ENCODE results near the gene NUDT1. TPM values are rescaled to one million over a fixed set of nuclear protein-coding genes. Genes with fewer than 3 reads are reported as not detected.

The NUDT1 gene
- 71.2 and 91.3 TPM in 2 replicates for total RNA-seq (2014; rRNA removed; shearing (Covaris generic))

DNA sequence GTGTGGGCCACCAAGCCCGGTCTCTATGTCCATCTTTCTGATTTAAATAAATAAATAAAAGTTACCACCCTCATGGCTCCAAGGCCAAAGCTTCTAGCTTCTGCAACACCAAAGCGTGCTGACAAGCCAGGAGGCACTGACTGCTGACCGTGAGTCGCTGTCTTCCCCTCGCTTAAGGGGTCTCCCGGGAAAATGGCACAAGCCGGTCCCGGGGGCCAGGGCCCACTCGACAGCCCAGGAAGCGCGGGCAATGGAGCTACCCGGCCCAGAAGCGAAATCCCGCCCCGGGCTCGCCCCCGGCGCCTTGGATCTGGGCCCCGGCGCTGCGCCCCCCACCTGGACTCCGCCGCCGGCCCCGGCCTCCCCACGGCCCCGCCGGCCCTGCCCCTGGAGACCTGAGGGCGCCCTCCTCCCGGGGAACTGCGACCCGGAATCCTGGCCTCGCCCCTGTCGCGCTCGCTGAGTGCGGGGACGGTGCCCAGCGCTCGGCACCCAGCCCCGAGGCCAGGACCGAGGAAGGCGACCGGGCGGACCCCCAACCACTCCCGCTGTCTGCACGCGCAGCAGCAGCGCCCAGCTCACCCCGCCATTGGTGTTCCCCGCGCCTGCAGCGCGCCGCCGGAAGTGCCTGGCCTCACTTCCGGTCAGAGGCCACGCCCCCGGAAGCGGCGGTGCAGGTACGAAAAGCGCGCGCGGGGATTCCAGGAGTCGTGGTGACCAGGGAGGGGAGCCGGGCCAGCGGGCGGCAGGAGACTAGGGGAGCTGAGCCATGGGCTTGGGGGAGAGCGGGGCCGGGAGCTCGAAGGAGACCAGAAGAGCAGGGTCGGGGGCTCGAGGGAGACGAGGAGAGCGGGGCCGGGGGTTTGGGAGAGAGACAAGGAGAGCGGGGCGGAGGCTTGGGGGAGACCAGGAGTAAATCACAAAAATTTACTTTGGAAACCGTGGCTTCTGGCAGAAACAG lies at the start of gene NUDT1, which contains the start of gene MRM2:
TSS of gene NUDT1 (plus strand) at position 647 of the 961 bp plus-strand sequence. CDS start 2,349 bp downstream, outside the sequence.
TSS of gene MRM2 (minus strand) at position 626 of the 961 bp plus-strand sequence. CDS start at position 590, 36 bp downstream.
- H3K4me3 ChIP-seq, result peak within 1 kb of the TSS; percentile 96
- H3K9me3 ChIP-seq (replicated peaks), result no peaks in the 10 kb centered on the region
- peaks cover 7% of the 10 kb centered on the region; the same call in 1 of the 2 replicates for H3K4me1 ChIP-seq
- H3K27me3 ChIP-seq, result no peaks in the 10 kb centered on the region
- peak within 1 kb of the TSS; percentile 69 for H3K27ac ChIP-seq
- peak; percentile 86 to 90 for DNase-seq
- H3K36me3 ChIP-seq, result peaks cover 17% of the 10 kb centered on the region; the same call in 1 of the 2 replicates

DNA sequence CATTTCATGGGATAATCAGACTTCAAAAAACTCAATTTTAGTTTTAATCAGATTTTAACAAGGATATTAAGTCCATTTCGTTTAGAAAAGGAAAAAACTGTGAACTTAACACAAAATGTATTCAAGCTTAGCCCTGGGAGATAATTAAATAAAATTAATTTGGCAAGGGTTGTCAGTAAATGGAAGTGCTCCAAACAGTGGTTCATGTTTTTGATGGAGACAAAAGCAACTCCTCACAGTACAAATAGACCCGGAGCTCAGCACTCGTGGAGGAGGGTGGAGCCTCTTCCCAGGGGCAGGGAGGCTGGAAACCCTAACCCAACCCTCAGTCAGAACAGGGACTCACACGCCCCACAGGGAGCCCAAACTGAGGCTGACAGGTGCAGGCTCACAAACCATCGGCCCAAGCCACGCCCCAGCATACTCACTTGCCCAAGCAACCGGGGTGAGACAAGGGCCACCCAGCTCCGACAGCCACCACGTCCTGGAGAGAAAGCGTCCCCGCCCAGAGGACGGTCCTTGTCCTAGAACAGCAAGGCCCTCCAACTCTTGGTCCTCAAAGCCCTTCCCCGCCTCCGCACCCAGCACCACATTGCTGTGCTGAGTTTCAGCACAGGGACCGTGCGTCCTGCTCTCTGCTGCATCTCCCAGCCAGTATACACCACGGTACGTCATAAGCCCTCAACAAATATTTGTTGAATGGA lies 49.0 kb upstream of the NUDT1 start:
- peak; percentile 94 to 97 for DNase-seq
- H3K27me3 ChIP-seq, result no peaks in the 10 kb centered on the region
- H3K4me3 ChIP-seq, result peak overlapping the region; percentile 14
- H3K27ac ChIP-seq, result peak overlapping the region; percentile 20
- H3K36me3 ChIP-seq, result peaks cover 17% of the 10 kb centered on the region
- peaks cover 8% of the 10 kb centered on the region for H3K9me3 ChIP-seq (replicated peaks)
- peaks cover 8% of the 10 kb centered on the region for H3K4me1 ChIP-seq

DNA sequence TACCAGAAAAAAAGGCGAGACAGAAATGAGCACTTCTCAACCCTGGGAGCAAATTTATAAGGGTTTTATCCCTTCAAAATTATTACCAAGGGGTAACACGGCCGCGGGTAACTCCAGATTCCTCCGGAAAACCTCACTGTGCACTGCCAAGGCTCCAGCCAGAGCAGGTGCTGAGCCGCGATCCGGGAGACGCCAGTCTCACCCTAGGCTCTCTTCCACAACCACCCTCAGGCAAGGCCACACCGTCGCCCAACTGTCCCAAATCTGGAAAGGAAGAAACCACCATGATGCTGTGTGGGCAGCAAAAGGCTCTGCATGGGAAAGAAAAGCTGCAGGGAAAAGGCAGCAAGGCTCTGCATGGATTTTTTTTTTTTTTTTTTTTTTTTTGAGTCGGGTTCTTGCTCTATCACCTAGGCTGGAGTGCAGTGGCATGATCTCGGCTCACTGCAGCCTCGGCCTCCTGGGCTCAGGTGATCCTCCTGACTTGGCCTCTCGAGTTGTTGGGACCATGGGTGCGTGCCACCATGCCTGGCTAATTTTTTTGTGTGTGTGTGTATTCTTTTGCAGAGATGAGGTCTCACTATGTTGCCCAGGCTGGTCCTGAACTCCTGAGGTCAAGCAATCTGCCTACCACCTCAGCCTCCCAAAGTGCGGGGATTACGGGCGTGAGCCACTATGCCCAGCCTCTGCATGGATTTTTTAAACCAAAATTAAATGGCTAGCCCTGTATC lies 48.3 kb upstream of the NUDT1 start:
- Histone ChIP-seq H3K4me1 (peaks cover 8% of the 10 kb centered on the region), H3K27me3 (no peaks in the 10 kb centered on the region)
- DNase-seq, result peak; percentile 62 to 76

DNA sequence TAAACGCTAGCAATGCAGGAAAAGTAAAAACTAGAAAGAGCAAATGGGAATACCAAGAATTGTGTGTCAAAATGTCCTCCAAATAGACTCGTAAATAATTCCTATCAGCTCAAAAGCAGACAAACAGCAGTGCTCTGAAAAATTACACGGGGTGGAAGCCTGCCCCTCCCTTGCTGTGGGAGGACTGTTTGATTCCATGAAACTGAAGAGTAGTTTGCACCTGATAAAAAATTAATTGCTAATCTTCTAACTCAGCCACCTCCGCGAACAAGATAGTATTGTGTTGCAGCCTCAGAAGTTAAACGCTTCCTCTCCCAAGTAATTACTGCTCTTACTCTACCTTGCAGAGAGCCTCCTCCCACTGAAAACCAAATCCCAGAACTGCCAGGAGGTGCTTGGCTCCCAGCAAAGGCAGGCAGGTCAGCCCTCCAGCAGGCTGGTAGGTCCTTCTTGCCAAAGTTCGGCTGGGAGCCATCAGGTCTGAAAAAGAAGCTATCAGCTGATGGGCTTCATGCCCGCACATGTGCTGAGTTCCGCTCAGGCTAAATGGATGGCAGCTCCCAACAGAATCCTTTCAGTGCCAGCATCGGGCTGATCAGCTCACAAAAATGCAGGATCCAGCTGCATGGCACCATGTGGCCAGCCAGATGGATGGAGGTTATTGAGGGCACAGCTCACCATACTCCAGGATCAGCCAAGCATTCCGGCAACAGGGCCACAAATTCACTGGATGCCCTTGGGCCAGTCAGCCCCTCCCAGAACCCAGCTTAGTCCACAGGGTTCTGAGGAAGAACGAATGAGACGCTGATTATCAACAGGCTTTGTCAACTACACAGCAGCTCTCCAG lies 46.4 kb upstream of the NUDT1 start:
- Histone ChIP-seq H3K27ac (no peak overlapping the region), H3K27me3 (no peaks in the 10 kb centered on the region), H3K36me3 (peaks cover 19% of the 10 kb centered on the region), H3K4me3 (no peak overlapping the region), H3K9me3 (replicated peaks) (peaks cover 5% of the 10 kb centered on the region), H3K4me1 (peaks cover 8% of the 10 kb centered on the region)
- DNase-seq, result no peak

More for the DNA sequence above, 48.3 kb upstream of the NUDT1 start:
- Histone ChIP-seq H3K4me3 (peak overlapping the region; percentile 14), H3K36me3 (peaks cover 13% of the 10 kb centered on the region), H3K27ac (peak overlapping the region; percentile 20), H3K9me3 (replicated peaks) (peaks cover 5% of the 10 kb centered on the region)

DNA sequence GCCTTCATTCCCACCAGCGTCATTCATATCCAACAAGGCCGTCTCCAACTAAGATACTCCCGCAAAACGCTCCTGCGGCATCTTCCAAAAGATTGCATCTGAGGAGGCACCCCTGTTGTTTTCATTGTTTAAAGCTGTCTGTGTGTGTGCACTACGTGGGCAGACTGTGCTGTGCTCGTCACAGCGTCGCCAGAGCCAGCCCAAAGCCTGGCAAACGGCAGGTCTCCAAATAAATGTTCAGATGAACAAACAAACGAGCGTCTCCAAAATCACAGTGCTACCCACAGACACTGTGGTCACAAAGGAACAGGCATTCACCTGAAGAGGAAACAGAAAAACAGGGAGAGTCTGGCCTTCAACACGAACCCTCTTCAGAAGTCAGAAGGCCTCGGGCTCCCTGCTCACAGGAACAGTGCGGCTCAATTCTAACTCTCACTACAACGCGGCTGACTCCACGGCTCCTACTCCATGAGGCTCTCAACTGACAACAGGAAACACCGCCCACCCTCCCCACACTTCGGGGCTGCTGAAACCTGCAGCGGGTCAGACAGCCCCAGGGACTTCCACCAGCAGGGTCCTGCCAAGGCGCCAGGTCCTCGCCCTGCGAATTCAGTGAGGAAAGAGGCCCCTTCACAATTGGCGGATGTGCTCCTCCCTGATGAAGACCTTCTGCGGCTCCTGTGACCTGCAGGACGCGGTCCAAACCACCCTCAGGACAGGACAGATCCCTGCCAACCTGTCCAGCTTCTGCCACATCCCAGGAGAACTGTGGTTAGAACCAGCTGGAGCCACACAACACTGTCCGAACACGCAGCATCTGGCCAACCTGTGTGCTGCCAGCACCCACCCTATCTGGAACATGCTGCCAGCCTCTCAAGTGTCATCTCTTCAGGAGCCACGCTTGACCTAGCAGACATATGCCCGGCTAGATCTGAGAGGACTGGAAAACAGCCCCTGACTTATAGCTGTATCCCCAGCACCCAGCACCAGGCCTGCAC lies 45.3 kb upstream of the NUDT1 start:
- peaks cover 8% of the 10 kb centered on the region for H3K4me1 ChIP-seq
- no peak overlapping the region for H3K27ac ChIP-seq
- H3K36me3 ChIP-seq, result peaks cover 19% of the 10 kb centered on the region
- H3K27me3 ChIP-seq, result no peaks in the 10 kb centered on the region
- peaks cover 5% of the 10 kb centered on the region for H3K9me3 ChIP-seq (replicated peaks)
- no peak overlapping the region for H3K4me3 ChIP-seq
- no peak for DNase-seq

DNA sequence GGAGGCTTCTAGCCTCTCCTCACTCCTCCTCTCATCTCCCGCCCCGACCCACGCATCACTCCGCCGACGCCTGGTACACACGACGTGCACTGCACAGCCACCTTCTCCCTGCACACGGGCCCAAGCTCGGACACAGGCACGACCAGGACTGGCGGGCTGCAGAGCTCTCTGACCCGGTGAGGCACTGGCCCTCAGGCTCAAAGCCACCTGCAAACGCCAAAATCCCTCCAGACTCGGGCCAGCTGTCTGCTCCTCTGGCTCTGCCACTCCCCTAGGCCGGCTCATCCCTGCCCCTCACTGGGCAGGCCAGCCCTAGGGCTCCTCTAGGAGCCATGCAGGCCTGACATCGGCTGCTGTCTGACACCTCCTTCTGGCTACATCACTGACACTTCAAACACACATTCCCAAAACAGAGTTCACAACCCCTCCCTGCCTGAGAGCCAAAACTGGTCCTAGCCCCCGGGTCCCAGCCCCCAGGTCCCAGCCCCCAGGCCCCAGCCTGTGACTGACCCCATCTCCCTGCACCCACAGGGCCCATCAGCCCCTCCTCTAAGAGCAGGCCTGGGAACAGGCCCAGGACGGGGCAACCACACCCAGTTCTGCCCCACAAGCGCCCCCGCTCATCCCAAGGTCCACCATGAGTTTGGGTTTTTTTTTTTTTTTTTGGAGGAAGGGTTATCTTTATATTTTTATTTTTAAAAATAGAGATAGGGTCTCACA lies 44.4 kb upstream of the NUDT1 start:
- H3K27me3 ChIP-seq, result no peaks in the 10 kb centered on the region
- no peak overlapping the region for H3K4me3 ChIP-seq
- peaks cover 19% of the 10 kb centered on the region for H3K36me3 ChIP-seq
- H3K9me3 ChIP-seq (replicated peaks), result peaks cover 5% of the 10 kb centered on the region
- H3K4me1 ChIP-seq, result peaks cover 6% of the 10 kb centered on the region
- no peak for DNase-seq
- H3K27ac ChIP-seq, result no peak overlapping the region

DNA sequence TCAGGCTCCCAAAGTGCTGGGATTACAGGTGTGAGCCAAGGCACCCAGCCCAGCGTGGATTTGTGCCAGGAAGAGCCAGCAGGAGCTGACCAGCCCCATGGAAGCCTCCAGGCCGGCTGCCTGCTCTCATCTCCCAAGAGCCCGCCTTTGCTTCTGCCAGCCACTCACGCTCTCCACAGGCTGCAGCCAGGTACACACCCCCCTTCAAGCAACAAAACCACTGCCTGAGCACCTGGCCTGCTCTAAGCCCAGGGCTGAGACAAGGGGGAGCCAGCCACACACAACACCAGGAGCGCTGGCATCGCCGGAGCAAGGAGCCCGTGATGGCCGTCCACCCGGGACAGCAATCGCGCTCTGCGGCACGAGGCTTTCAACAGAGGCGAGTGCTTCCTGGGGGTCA lies 43.8 kb upstream of the NUDT1 start:
- H3K9me3 ChIP-seq (replicated peaks), result peaks cover 5% of the 10 kb centered on the region
- peaks cover 19% of the 10 kb centered on the region for H3K36me3 ChIP-seq
- H3K4me3 ChIP-seq, result no peak overlapping the region
- H3K4me1 ChIP-seq, result peaks cover 4% of the 10 kb centered on the region; the same call in 1 of the 2 replicates
- DNase-seq, result no peak
- no peaks in the 10 kb centered on the region for H3K27me3 ChIP-seq
- no peak overlapping the region for H3K27ac ChIP-seq

DNA sequence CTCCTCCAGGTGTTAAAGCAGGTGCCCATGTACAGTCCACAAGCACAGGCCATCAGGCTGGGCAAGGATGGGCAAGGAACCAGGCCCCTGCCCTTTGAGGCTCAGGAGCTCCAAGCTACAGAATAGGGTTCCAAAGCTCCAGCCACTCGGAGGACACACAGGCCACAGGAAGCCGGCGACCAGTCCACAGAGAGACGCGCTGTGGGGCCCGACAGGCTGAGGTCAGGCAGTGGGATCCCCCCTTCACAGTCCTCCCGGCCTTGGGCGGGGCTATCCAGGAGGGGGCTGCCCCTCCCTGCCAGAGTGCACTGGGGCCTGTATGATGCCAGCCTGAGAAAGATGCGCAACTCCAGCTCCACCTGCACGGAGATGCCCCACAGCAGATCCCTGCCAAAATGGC lies 43.3 kb upstream of the NUDT1 start:
- Histone ChIP-seq H3K27ac (no peak overlapping the region), H3K9me3 (replicated peaks) (peaks cover 5% of the 10 kb centered on the region), H3K4me1 (peaks cover 4% of the 10 kb centered on the region; the same call in 1 of the 2 replicates), H3K27me3 (no peaks in the 10 kb centered on the region), H3K36me3 (peaks cover 19% of the 10 kb centered on the region), H3K4me3 (no peak overlapping the region)
- DNase-seq, result no peak

DNA sequence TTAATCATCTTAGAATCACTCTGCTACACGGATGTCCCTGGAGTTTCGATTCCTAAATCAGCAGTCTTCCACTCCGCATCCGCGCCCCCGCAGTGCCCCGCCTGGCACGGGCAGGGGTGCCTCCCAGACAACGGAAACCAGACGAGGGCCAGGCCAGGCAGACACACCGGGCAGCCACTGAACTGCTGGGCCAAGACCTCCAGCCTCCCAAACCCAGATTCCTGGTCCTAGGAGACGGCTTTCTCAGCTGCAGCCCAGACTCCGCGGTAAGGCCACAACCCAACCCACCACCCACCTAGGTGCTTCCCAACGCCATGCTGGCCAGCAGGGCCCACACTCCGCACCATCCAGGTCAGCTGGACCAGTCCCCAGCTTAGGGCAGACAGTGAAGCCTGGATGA lies 42.5 kb upstream of the NUDT1 start:
- DNase-seq, result no peak
- Histone ChIP-seq H3K4me3 (no peak overlapping the region), H3K27me3 (no peaks in the 10 kb centered on the region), H3K36me3 (peaks cover 19% of the 10 kb centered on the region), H3K27ac (no peak overlapping the region), H3K4me1 (no peaks in the 10 kb centered on the region), H3K9me3 (replicated peaks) (peaks cover 5% of the 10 kb centered on the region)

DNA sequence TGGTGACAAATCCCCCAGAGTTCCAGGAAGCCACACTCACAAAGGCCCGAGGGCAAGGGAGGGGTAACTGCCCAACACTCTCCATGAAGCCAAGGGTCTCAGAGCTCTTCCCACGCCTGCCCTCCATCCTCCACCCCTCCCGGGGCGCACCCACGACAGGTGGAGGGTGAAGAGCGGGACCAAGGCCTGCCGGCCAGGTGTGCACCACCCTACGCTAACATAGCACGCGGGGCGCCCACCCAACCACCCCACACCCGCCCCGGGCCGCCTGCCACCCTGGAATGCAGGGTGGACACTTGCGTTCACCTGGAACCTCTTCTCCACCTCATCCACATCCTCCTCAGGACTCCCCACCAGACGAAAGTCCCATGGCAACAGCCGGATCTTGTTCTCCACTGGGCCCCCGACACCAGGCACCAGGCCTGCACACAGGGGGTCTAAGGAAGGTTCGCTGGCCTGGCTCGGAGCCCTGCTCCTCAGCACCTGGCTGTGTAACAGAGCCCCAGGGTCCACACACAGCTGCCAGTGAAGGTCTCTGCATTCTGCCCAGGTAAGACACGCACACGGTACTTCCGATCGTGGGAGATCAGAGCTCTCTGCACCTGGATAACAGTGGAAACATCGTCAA lies 42.0 kb upstream of the NUDT1 start:
- Histone ChIP-seq H3K4me1 (no peaks in the 10 kb centered on the region), H3K4me3 (no peak overlapping the region)

DNA sequence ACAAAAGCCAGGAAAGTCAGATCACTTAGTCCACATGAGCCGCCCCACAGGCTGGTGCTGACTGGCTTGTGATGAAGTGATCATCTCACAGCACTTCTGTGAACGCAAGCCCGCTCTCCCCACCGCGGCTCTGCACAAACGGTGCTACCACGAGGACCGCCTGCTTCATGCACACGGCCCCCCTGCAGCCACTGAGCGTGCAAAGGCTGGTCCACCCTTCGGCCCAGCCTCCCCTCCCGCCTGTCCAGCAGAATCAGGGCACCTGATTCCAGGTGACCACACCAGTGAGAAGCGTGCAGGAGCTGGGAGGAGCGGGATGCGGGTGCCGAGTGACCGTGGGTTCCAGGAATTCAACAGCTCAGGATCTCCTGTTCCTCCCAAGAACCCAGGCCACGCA lies 41.4 kb upstream of the NUDT1 start:
- no peaks in the 10 kb centered on the region for H3K9me3 ChIP-seq (replicated peaks)
- no peak for DNase-seq
- no peak overlapping the region for H3K27ac ChIP-seq
- H3K4me1 ChIP-seq, result no peaks in the 10 kb centered on the region
- H3K27me3 ChIP-seq, result no peaks in the 10 kb centered on the region
- H3K36me3 ChIP-seq, result peaks cover 11% of the 10 kb centered on the region
- H3K4me3 ChIP-seq, result no peak overlapping the region

More for the DNA sequence above, 42.0 kb upstream of the NUDT1 start:
- Histone ChIP-seq H3K27me3 (no peaks in the 10 kb centered on the region), H3K27ac (no peak overlapping the region), H3K36me3 (peaks cover 16% of the 10 kb centered on the region), H3K9me3 (replicated peaks) (peaks cover 4% of the 10 kb centered on the region)
- no peak for DNase-seq

DNA sequence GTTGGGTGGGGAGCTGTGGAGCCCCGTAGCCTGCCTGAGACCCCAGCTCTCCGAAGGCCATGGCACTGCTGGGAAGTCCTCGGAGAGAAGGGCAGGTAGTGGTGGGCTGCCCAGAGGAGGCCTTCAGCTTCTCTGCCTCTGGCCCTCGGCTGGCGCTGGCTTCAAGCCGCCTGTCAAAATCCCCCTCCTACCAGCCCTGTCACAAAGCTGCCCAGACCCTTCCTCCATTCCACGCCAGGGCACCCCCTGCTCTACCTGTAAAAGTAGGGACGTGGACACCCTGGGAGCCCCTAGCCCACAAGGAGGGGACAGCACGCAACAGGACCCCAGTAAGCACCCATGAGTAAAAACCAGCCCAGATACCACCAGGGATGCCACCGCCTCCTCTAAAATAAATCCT lies 40.9 kb upstream of the NUDT1 start:
- no peaks in the 10 kb centered on the region for H3K9me3 ChIP-seq (replicated peaks)
- no peaks in the 10 kb centered on the region for H3K4me1 ChIP-seq

More for the DNA sequence above, 40.9 kb upstream of the NUDT1 start:
- DNase-seq, result no peak
- H3K27ac ChIP-seq, result no peak overlapping the region
- H3K27me3 ChIP-seq, result no peaks in the 10 kb centered on the region
- no peak overlapping the region for H3K4me3 ChIP-seq
- peaks cover 6% of the 10 kb centered on the region for H3K36me3 ChIP-seq

Measured in SJCRH30 (cell line).